Chondrocyte (in vitro differentiated cells): ENCODE results near the gene HLF. TPM values are rescaled to one million over a fixed set of nuclear protein-coding genes. Genes with fewer than 3 reads are reported as not detected.

Experiments
- DNase-seq: peaks from one replicate; pipeline ENCODE4 v3.0.0; 2021; ENCODE audit warnings: mixed read lengths, low spot score
- H3K27ac Mint-ChIP-seq: one replicate; pipeline ENCODE4 v1.8.0; 2021; ENCODE audit warnings: mild to moderate bottlenecking, moderate library complexity, mixed read lengths; ENCODE audit not compliant: unreplicated experiment
- H3K27me3 Mint-ChIP-seq: 2 replicates; pipeline ENCODE4 v1.8.0; 2021; ENCODE audit warnings: low read depth, mixed read lengths
- H3K36me3 Mint-ChIP-seq: 2 replicates; pipeline ENCODE4 v1.8.0; 2021; ENCODE audit warnings: low read depth, mixed read lengths
- H3K4me1 Mint-ChIP-seq: 2 replicates; pipeline ENCODE4 v1.8.0; 2021; ENCODE audit warnings: low read depth, mild to moderate bottlenecking, mixed read lengths
- H3K4me3 Mint-ChIP-seq: one replicate; pipeline ENCODE4 v1.8.0; 2021; ENCODE audit warnings: mild to moderate bottlenecking, moderate library complexity, mixed read lengths; ENCODE audit not compliant: unreplicated experiment
- H3K9me3 Mint-ChIP-seq: 2 replicates; pipeline ENCODE4 v1.8.0; 2021; ENCODE audit warnings: low read depth, mixed read lengths
- CTCF ChIP-seq: fragments of 200-600 bp; sonication (generic); IDR thresholded peaks from 2 replicates; pipeline ENCODE4 v1.5.0; 2021; ENCODE audit warnings: antibody characterized with exemption, mild to moderate bottlenecking, moderate library complexity
- total RNA-seq: library from RNA; stranded (reverse); gene quantifications from 3 replicates; pipeline ENCODE4 v1.2.1, GENCODE V29; 2021

HLF gene
- total RNA-seq, 1 donor from 2014 or later = 0.47 TPM

GRCh38 chr17:55283256-55283965 lies 18.7 kb downstream of the HLF start:
- H3K27me3 Mint-ChIP-seq = no peaks in the 10 kb centered on the region
- H3K9me3 Mint-ChIP-seq = no peaks in the 10 kb centered on the region
- no peak for DNase-seq
- no peak for TF ChIP-seq CTCF
- no peaks in the 10 kb centered on the region for H3K36me3 Mint-ChIP-seq
- H3K4me1 Mint-ChIP-seq = peaks cover 38% of the 10 kb centered on the region
- H3K4me3 Mint-ChIP-seq = no peak overlapping the region
- no peak overlapping the region for H3K27ac Mint-ChIP-seq

GRCh38 chr17:55284001-55284884 lies 19.5 kb downstream of the HLF start:
- H3K27ac Mint-ChIP-seq = no peak overlapping the region
- no peak for TF ChIP-seq CTCF
- no peaks in the 10 kb centered on the region for H3K36me3 Mint-ChIP-seq
- no peak overlapping the region for H3K4me3 Mint-ChIP-seq
- no peaks in the 10 kb centered on the region for H3K9me3 Mint-ChIP-seq
- DNase-seq = no peak
- no peaks in the 10 kb centered on the region for H3K27me3 Mint-ChIP-seq
- H3K4me1 Mint-ChIP-seq = peaks cover 38% of the 10 kb centered on the region

GRCh38 chr17:55284944-55285339 lies 20.2 kb downstream of the HLF start:
- Mint-ChIP-seq H3K27ac (peak overlapping the region; percentile 82), H3K36me3 (no peaks in the 10 kb centered on the region), H3K4me3 (no peak overlapping the region), H3K4me1 (peaks cover 38% of the 10 kb centered on the region), H3K27me3 (no peaks in the 10 kb centered on the region), H3K9me3 (no peaks in the 10 kb centered on the region)
- DNase-seq = no peak
- TF ChIP-seq CTCF = no peak

GRCh38 chr17:55285340-55286301 lies 20.9 kb downstream of the HLF start:
- H3K9me3 Mint-ChIP-seq = peaks cover 2% of the 10 kb centered on the region
- no peak for DNase-seq
- no peaks in the 10 kb centered on the region for H3K27me3 Mint-ChIP-seq
- H3K4me3 Mint-ChIP-seq = no peak overlapping the region
- no peak for TF ChIP-seq CTCF
- H3K36me3 Mint-ChIP-seq = peaks cover 2% of the 10 kb centered on the region
- peak overlapping the region; percentile 82 for H3K27ac Mint-ChIP-seq
- H3K4me1 Mint-ChIP-seq = peaks cover 38% of the 10 kb centered on the region
